Activated CD4-positive, alpha-beta T cell treated with anti-CD3 and anti-CD28 coated beads, Interleukin-2, Interleukin-4, amounts not matched to agents 100 ng/mL and 50 ng/mL, durations not matched to agents 16 hours and 8 hours (primary cell): Measurements from ENCODE around the gene GALR3.
"Not testable (repeated sequence)": the region's sequence is repeated elsewhere in the genome, so short reads cannot be mapped to it uniquely, and the experiment has no call there.

ENCODE experiments used
- DNase-seq: peaks from one replicate; pipeline ENCODE4 v3.0.0-alpha.2; 2020; ENCODE audit warnings: low spot score

Gene GALR3, protein sequence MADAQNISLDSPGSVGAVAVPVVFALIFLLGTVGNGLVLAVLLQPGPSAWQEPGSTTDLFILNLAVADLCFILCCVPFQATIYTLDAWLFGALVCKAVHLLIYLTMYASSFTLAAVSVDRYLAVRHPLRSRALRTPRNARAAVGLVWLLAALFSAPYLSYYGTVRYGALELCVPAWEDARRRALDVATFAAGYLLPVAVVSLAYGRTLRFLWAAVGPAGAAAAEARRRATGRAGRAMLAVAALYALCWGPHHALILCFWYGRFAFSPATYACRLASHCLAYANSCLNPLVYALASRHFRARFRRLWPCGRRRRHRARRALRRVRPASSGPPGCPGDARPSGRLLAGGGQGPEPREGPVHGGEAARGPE

GRCh38 chr22:37823134-37823985, at the start of gene GALR3:
Gene GALR3 (plus strand): TSS chr22:37823382. CDS start chr22:37823407, 25 bp downstream.
- DNase-seq = no peak

DNA sequence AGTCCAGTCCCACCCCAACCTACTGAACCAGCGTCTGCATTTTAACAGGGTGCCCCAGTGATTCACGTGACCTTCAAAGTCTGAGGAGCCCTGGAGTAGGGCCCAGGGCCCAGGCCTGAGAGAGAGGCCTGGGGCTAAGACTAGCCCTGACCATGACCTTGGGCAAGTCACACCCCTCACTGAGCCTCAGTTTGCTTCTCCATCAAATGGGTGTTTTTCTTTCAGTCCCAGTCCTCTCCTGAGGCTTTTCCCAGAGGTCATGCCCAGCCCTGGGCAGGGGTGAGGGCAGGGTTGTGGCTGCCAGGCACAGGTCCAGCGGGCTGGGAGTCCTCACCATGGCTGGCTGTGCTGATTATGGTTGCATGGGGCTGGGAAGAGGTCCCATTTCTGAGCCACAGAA, 48.5 kb upstream of the GALR3 start:
- no peak for DNase-seq

DNA sequence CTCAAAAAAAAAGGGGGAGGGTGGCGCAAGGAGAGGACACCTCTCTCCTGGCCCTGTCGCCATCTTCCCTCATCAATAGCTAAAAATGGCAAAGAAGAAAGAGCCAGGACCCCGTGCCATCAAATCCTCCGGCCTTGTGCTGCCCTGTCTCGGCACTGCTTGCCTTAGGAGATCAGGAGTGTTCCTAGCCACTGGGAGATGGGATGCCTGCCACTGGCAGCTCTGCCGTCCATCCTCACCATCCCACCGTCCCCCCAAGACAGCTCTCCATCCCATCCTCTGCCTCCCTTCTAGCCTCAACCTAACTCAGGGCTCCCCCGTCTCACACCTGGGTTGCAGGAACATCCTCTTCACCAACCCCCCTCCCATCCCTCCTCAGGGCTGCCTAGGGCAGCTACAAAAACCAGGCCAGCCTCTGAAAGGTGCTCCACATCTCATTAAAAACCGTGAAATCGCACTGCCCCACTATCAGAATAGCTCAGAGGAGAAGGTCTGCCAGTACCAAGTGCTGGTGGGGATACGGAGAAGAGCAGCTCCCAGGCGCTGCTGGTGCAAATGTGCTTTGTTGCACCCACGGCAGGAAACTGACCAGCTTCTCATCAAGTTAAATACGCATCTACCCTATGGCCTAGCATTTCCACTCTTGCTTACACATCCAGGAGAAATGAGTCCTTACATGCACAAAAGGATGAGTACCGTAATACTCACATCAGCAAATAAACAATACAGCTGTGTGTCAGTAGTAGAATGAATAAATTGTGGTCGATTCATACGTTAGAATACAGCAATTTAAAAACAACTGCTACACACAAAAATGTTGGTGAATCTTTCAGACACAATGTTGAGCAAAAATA, 47.2 kb upstream of the GALR3 start:
- DNase-seq = no peak

DNA sequence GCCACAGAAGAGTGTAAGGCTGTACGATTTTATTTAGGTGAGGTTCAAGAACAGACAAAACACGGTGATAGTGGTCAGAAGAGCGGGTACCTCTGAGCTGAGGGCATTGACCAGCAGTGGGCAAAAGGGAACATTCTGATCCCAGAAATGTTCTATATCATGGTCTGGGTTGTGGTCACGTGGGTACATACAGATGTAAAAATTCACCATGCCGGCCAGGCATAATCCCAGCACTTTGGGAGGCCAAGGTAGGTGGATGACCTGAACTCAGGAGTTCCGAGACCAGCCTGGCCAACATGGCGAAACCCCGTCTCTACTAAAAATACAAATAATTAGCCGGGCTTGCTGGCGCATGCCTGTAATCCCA, 46.6 kb upstream of the GALR3 start:
- DNase-seq = no peak

DNA sequence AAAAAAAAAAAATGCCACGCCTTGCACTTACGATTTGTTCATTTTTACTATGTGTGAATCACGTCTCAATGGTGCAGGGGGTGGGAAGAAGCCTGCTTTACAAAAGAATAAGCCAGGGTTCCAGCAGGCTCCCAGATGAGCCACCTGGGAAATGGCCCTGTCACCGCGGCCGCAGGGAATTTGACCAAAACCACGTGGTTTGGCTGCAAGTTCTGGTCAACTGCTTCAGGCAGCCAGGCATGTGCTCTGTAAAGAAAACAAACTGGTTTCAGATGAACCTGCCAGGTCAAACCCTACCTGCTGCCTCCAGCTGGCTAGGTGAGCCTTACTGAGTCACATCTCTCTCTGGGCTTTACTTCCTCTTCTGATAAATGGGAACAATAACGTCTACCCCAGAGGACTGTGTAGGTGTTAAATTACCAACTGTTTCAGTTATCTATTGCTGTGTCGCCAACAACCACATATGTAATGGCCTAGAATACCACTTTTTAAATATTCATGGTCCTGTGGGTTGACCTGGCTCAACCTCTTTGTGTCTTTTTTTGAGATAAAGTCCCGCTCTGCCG, 46.0 kb upstream of the GALR3 start:
- no peak for DNase-seq

DNA sequence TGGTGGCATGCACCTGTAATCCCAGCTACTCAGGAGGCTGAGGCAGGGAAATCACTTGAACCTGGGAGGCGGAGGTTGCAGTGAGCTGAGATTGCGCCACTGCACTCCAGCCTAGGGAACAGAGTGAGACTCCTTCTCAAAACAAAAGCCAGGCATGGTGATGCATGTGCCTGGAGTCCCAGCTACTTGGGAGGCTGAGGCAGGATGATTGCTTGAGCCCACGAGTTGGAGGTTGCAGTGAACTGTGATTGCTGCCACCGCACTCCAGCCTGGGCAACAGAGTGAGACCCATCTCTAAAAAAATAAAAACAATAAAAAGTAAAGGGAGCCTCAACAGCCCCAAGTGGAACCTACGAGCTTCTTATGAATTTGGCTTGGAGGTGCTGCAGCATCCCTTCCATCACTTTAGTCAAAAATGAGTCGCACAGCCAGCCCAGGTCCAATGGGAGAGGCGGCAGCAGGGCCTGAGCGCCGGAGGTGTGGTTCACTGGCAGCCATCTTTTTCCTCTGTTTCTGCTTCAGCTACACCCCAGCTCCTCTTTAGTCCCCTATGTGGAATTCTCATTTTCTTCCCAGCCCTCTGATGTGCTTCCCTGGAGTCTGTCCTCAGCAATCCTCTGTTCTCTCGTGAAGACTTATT, 44.7 kb upstream of the GALR3 start:
- no peak for DNase-seq

DNA sequence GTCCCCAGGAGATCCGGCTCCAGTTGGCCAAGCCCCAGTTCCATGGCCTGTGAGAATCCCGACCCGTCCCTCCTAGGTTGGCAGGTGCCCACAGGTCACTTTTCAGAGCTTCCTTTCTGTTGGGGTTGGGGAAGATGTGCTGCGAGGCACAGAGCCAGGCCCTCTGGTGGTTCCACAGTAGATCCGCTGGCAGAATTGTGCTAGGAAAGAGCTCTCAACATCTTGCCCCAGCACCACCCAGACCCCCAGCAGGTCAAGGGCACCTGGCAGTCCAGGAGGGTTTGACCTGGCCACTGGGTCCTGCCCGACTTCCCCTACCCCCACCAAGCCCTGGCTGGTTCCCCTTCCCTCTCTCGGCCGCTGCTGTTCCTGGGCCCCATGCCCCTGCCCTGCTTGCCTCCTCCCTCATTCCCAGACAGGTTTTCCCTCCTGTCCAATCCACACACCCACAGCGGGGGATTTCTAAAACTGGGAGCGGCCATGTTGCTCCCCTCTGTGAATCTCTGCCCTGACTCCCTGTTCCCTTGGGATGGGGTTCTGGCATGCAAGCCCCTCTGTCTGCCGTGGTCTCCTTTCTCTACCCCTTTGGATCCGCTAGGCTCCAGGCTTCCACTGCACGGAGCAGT, 41.6 kb upstream of the GALR3 start:
- no peak for DNase-seq

- DNase-seq = no peak
Observed at GRCh38 chr22:37782340-37783168, 40.6 kb upstream of the GALR3 start.

GRCh38 chr22:37784829-37785495, 38.2 kb upstream of the GALR3 start:
- no peak for DNase-seq

- DNase-seq = no peak
Observed at GRCh38 chr22:37790234-37790633, 32.9 kb upstream of the GALR3 start.

DNA sequence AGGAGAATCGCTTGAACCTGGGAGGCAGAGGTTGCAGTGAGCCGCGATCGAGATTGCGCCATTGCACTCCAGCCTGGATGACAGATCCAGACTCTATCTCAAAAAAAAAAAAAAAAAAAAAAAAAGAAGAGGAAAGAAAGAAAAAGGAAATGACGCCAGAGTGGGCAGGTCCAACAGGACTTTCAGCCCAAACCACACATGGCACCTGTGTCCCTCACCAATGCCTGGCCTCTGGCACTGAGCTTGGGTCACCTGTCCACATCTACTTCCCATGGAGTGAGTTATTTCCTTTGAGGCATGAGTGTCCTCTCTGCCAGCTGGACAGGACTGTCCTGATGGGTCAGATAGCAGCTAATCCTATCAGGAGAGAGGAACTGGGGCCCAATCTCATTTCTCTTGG, 30.7 kb upstream of the GALR3 start:
- DNase-seq = no peak

DNA sequence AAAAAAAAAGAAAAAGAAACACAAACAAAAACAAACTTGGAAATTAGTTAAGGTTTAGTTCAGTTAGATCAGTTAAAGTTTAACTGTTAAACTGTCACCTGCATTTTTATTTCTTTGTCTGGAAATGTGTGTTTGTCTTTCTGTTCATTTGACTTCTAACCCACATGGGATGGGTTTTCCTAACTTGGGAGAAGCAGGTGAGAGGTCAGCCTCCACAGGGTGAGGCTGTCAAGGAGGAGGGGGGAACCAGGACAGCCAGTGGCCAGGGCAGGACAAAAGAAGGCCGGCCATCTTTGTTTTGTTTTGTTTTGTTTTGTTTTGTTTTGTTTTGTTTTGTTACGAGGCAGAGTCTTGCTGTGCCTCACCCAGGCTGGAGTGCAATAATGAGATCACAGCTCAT, 28.8 kb upstream of the GALR3 start:
- no peak for DNase-seq

DNA sequence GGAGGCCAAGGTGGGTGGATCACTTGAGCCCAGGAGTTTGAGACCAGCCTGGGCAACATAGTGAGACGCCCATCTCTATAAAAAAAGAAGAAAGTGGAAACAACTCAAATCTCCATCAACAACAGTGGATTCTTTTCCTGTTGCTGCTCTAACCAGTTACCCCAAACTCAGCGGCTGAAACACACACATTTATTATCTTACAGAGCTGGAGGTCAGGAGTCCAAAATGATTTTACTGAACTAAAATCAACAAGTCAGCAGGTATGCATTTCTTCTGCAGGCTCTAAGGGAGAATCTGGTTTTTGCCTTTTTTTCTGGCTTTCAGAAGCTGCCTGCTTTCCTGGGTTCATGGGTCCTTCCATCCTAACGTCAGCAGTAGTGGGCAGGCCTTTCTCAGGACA, 27.1 kb upstream of the GALR3 start:
- DNase-seq = no peak

DNA sequence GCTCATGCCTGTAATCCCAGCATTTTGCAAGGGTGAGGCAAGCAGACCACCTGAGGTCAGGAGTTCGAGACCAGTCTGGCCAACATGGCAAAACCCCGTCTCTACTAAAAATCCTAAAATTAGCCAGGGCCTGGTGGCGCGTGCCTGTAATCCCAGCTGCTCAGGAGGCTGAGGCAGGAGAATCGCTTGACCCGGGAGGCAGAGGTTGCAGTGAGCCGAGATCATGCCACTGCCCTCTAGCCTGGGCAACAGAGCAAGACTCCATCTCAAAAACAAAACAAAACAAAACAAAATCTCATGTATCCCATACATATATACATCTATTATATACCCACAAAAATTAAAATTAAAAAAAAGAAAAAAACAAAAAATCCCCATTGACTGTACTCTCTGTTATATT, 25.9 kb upstream of the GALR3 start:
- not testable (repeated sequence) for DNase-seq

- no peak for DNase-seq
Observed at GRCh38 chr22:37797874-37798500, 25.2 kb upstream of the GALR3 start.

- not testable (repeated sequence) for DNase-seq
Observed at GRCh38 chr22:37799979-37800378, 23.2 kb upstream of the GALR3 start.

GRCh38 chr22:37801946-37802309, 21.3 kb upstream of the GALR3 start:
- DNase-seq = no peak

DNA sequence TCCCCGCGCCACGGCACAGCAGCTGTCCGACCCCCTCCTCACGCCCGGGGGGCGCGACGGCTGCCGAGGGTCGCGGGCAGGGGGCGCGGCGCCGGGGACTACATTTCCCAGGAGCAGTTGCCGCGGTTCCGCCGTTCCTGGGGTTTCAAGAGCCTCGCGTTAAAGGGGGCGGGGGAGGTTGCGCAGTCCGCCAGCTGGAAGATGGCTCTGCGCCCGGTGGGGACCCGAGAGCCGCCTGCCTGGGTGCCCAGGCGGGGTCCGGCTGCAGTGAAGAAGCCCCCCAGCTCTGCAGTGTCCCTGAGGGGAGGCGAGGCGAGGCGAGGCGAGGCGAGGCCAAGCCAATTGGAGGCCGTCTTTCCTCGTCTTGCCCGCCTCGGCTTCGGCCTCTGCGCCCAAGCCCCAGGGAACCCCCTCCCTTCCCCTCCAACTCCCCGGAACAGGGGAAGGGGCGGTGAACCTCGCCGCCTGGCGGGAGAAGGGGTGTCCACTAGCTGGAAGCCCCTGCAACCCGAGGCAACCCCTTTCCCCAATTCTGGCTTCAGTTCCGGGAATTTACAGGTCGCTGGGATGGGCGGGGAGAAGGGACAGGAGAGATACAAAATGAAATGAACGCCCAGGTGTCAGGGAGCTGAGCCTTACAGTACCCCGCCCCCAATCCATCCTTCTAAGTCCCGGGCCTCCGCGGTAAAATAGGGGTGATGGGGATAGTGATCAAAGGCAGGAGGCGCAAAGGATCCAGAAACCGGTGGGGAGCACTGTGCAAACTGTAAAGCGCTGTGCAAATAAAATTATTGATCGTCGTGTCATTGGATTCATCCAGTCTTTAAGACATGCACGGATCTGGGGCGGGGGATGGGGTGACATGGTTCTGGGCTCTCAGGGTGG, 20.6 kb upstream of the GALR3 start:
- DNase-seq = no peak
